OCI-LY1 (cell line): ENCODE measurements around the gene MARCKSL1.

ENCODE experiments used
- H2AFZ ChIP-seq: fragments of 200-600 bp; sonication (generic), shearing (Covaris generic); 2 replicates; pipeline ENCODE4 v1.6.0; 2014; ENCODE audit warnings: antibody characterized with exemption, mild to moderate bottlenecking, low read length
- H3F3A ChIP-seq: fragments of 200-600 bp; sonication (generic), shearing (Covaris generic); 2 replicates; pipeline ENCODE4 v1.6.0; 2014; ENCODE audit warnings: mild to moderate bottlenecking, antibody characterized with exemption, low read length, moderate library complexity; ENCODE audit not compliant: insufficient read depth
- H3K27ac ChIP-seq: fragments of 200-600 bp; sonication (generic); 2 replicates; pipeline ENCODE4 v1.5.1; 2014; ENCODE audit warnings: low read length, mixed run types, mild to moderate bottlenecking, low read depth; ENCODE audit not compliant: poor library complexity, severe bottlenecking
- H3K27me3 ChIP-seq: fragments of 200-600 bp; sonication (generic); 2 replicates; pipeline ENCODE4 v1.6.0; 2014; ENCODE audit warnings: antibody characterized with exemption, mild to moderate bottlenecking, low read length, moderate library complexity; ENCODE audit not compliant: insufficient read depth
- H3K36me3 ChIP-seq: fragments of 200-600 bp; sonication (generic); 2 replicates; pipeline ENCODE4 v1.6.1; 2014; ENCODE audit warnings: mild to moderate bottlenecking, antibody characterized with exemption, low read length, moderate library complexity, mixed read lengths; ENCODE audit not compliant: insufficient read depth
- H3K4me1 ChIP-seq: fragments of 200-600 bp; sonication (generic); 2 replicates; pipeline ENCODE4 v1.5.1; 2014; ENCODE audit warnings: mild to moderate bottlenecking, low read length, moderate library complexity; ENCODE audit not compliant: insufficient read depth, severe bottlenecking
- H3K4me2 ChIP-seq: fragments of 200-600 bp; sonication (generic), shearing (Covaris generic); 2 replicates; pipeline ENCODE4 v1.6.1; 2014; ENCODE audit warnings: low read length
- H3K4me3 ChIP-seq: fragments of 200-600 bp; sonication (generic); 2 replicates; pipeline ENCODE4 v1.5.1; 2014; ENCODE audit warnings: low read length, low read depth, mild to moderate bottlenecking, mixed read lengths; ENCODE audit not compliant: poor library complexity, severe bottlenecking
- H3K79me2 ChIP-seq: fragments of 200-600 bp; shearing (Covaris generic); 2 replicates; pipeline ENCODE4 v1.6.1; 2016; ENCODE audit warnings: mixed run types, low read length, mixed read lengths; ENCODE audit not compliant: insufficient read depth
- H3K9ac ChIP-seq: fragments of 200-600 bp; sonication (generic), shearing (Covaris generic); 2 replicates; pipeline ENCODE4 v1.6.1; 2014; ENCODE audit warnings: mild to moderate bottlenecking, low read length, mixed read lengths
- H3K9me2 ChIP-seq: fragments of 200-600 bp; sonication (generic), shearing (Covaris generic); 2 replicates; pipeline ENCODE4 v1.6.1; 2014; ENCODE audit warnings: low read depth, mild to moderate bottlenecking, low read length, mixed read lengths
- H3K9me3 ChIP-seq: fragments of 200-600 bp; shearing (Covaris generic); 2 replicates; pipeline ENCODE4 v1.6.1; 2014; ENCODE audit warnings: low read length, mixed read lengths
- H4K20me1 ChIP-seq: fragments of 200-600 bp; sonication (generic), shearing (Covaris generic); 2 replicates; pipeline ENCODE4 v1.6.0; 2016; ENCODE audit warnings: mild to moderate bottlenecking, low read length; ENCODE audit not compliant: insufficient read depth
- CTCF ChIP-seq: fragments of 200-600 bp; sonication (generic), shearing (Covaris generic); IDR thresholded peaks from 2 replicates; pipeline ENCODE4 v1.5.1; 2017; ENCODE audit warnings: mild to moderate bottlenecking, antibody characterized with exemption, low read length, moderate library complexity, mixed read lengths
- EZH2 ChIP-seq: fragments of 200-600 bp; sonication (generic), shearing (Covaris generic); IDR thresholded peaks from 2 replicates; pipeline ENCODE4 v1.8.0; 2017; ENCODE audit warnings: borderline replicate concordance, mixed run types, mild to moderate bottlenecking, antibody characterized with exemption, low read length, moderate library complexity, mixed read lengths

MARCKSL1 gene

DNA sequence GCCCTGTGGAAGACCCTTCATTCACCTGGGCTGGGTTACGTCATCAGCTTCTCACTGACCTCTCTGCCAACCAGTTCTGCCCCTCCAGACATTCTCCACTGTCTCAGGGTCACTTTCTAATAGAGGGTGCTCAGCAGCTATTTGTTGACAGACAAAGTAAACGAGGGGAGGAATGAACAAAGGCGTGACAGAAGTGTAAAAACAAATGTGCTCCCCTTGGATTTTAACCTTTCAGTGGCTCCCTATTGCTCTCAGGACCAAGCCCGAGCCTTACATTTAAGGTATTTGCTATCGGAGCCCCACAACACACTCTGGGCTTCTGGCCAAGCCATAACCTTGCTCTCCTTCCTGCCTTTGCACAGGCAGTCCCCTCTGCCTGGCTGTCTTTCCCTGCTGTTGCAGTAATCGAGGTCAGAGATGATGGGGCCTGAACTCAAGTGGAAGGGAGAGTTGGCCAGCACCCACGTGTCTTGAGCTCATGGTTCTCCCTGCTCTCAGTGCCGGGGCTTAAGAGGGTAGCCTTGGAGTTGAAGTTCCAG, 9.3 kb upstream of the MARCKSL1 start:
- Histone ChIP-seq H3K4me1 (no peaks in the 10 kb centered on the region), H3F3A (no peaks in the 10 kb centered on the region), H3K27me3 (peaks cover 4% of the 10 kb centered on the region), H3K36me3 (no peaks in the 10 kb centered on the region), H3K4me3 (no peak overlapping the region), H3K9me3 (no peaks in the 10 kb centered on the region), H2AFZ (no peak overlapping the region), H4K20me1 (no peaks in the 10 kb centered on the region), H3K79me2 (no peaks in the 10 kb centered on the region), H3K4me2 (no peak overlapping the region), H3K9me2 (no peaks in the 10 kb centered on the region), H3K27ac (no peak overlapping the region), H3K9ac (no peak overlapping the region)
- TF ChIP-seq CTCF: no peak

DNA sequence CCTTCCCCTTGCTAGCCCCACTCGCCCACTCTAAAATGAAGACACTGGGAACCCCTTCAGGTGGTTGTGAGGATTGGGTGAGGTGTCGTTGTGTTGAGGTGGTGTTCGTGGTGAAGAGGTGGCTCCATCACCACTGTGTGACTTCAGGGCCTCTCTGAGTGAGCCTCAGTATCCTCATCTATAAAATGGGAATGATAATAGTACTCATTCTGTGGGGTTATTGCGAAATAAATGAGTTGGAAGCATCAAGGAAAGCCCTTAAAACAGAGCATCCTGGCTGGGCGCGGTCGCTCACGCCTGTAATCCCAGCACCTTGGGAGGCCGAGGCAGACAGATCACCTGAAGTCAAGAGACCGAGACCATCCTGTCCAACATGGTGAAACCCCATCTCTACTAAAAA, 6.7 kb upstream of the MARCKSL1 start:
- H3K36me3 ChIP-seq: no peaks in the 10 kb centered on the region
- H3K79me2 ChIP-seq: no peaks in the 10 kb centered on the region
- no peaks in the 10 kb centered on the region for H3F3A ChIP-seq

GRCh38 chr1:32341971-32342370, 5.9 kb upstream of the MARCKSL1 start:
- H3K4me1 ChIP-seq: peaks cover 9% of the 10 kb centered on the region
- no peaks in the 10 kb centered on the region for H3K9me2 ChIP-seq
- no peak overlapping the region for H3K4me3 ChIP-seq
- H3K9ac ChIP-seq: no peak overlapping the region
- H3K4me2 ChIP-seq: no peak overlapping the region
- H4K20me1 ChIP-seq: no peaks in the 10 kb centered on the region
- peaks cover 8% of the 10 kb centered on the region for H3K27me3 ChIP-seq
- H3K36me3 ChIP-seq: no peaks in the 10 kb centered on the region
- no peaks in the 10 kb centered on the region for H3F3A ChIP-seq
- no peak overlapping the region for H2AFZ ChIP-seq
- TF ChIP-seq CTCF: no peak
- no peak for TF ChIP-seq EZH2
- no peak overlapping the region for H3K27ac ChIP-seq
- no peaks in the 10 kb centered on the region for H3K79me2 ChIP-seq
- no peaks in the 10 kb centered on the region for H3K9me3 ChIP-seq

More for the DNA sequence above, 6.7 kb upstream of the MARCKSL1 start:
- Histone ChIP-seq H3K9ac (no peak overlapping the region), H3K4me3 (no peak overlapping the region), H3K9me3 (no peaks in the 10 kb centered on the region), H2AFZ (no peak overlapping the region), H3K27ac (no peak overlapping the region), H4K20me1 (no peaks in the 10 kb centered on the region), H3K4me2 (no peak overlapping the region), H3K4me1 (peaks cover 2% of the 10 kb centered on the region), H3K9me2 (no peaks in the 10 kb centered on the region), H3K27me3 (peaks cover 8% of the 10 kb centered on the region)
- TF ChIP-seq CTCF (no peak), EZH2 (no peak)
